D341Med (cell line): ENCODE measurements around the gene FFAR1.
A peak's percentile ranks its signal among the peaks of the same experiment; 100 is the strongest.

Experiments used
- DNase-seq: peaks from one replicate; pipeline ENCODE4 v3.0.0; 2012; ENCODE audit warnings: low spot score

FFAR1 gene, protein sequence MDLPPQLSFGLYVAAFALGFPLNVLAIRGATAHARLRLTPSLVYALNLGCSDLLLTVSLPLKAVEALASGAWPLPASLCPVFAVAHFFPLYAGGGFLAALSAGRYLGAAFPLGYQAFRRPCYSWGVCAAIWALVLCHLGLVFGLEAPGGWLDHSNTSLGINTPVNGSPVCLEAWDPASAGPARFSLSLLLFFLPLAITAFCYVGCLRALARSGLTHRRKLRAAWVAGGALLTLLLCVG (N-terminal part only)

DNA sequence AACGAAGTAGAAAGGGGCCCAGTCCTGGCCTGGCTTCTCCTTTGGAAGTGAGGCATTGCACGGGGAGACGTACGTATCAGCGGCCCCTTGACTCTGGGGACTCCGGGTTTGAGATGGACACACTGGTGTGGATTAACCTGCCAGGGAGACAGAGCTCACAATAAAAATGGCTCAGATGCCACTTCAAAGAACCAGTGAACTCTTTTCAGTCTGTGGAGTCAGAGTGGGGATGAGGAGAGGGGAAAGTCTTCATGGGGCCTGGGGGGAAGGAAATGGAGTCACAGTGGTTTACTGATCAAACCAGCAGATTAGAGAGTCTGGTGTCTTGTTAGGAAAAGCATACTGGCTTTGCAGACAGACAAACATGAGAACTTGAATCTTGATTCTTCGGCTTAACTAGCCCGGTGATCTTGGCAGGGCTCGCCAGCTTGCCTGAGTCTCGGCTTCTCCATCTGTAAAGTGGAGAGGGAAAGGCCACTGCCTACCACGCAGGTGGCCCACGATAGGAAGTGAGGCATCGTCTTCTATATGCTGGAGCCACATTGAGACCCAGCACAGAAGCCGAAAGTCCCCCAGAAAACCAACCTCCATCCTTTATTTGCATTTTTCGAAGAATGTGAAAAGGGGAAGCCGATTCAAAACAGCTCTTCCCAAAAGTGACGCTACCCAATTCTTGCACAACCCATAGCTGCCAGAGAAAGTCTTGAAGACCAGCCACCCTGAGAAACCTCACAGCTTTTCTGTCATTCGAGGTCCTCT lies at the start of gene FFAR1:
Gene FFAR1, plus strand, starts transcription at position 732 of the 759 bp plus-strand sequence. CDS start 3,650 bp downstream, outside the sequence.
- no peak for DNase-seq

DNA sequence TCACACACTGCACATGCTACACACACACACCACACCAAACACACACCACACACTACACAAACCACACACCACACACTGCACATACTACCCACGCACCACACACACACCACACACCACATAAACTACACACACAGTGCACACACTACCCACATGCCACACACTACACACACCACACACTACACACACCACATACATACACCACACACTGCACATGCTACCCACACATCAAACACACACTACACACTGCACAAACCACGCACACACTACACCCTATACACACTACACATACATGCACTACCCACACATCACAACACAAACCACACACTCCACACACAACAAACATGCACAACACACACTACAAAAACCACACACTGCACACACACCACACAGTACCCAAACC lies 49.8 kb upstream of the FFAR1 start:
- no peak for DNase-seq

DNA sequence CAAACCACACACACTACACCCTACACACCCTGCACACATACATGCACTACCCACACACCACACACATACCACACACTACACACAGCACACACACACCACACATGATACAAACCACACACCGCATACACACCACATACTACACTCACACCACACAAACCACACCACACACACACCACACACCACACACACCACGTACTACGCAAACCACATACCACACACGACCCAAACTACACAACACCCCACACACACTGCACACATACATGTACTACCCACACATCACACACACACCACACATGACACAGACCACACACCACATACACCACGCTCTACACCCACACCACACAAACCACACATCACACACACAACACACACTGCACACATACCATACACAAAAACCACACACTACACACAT lies 49.1 kb upstream of the FFAR1 start:
- no peak for DNase-seq

DNA sequence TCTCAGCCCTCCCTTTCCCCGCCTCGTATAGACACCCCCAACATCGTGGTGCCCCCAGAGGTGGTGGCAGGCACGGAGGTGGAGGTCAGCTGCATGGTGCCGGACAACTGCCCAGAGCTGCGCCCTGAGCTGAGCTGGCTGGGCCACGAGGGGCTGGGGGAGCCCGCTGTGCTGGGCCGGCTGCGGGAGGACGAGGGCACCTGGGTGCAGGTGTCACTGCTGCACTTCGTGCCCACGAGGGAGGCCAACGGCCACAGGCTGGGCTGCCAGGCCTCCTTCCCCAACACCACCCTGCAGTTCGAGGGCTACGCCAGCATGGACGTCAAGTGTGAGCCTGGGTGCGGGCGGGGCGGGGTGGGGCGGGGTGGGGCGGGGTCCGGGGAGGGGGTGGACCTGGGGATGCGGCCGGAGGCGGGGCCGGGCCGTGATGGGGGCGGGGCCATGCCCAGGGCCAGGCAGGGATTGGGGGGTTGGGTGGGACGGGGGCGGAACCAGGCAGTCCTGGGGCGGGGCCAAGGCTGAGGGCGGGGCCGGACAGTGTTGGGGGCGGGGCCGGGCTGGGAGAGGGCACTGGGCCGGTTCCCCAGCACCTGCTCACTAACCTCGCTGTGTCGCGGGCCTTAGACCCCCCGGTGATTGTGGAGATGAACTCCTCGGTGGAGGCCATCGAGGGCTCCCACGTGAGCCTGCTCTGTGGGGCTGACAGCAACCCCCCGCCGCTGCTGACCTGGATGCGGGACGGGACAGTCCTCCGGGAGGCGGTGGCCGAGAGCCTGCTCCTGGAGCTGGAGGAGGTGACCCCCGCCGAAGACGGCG lies 48.0 kb upstream of the FFAR1 start:
- DNase-seq = no peak

DNA sequence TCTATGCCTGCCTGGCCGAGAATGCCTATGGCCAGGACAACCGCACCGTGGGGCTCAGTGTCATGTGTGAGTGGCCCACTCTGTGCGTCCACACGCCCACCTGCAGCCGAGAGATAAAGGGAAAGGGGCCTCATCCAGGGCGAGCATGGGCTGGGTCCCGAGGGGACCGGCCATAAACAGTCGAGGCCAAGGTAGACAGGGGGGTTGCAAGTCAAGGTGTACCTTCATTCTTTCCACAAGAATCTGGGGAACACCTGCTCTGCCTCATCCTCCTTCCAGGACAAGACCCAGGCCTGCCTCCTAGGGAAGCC lies 47.4 kb upstream of the FFAR1 start:
- no peak for DNase-seq

DNA sequence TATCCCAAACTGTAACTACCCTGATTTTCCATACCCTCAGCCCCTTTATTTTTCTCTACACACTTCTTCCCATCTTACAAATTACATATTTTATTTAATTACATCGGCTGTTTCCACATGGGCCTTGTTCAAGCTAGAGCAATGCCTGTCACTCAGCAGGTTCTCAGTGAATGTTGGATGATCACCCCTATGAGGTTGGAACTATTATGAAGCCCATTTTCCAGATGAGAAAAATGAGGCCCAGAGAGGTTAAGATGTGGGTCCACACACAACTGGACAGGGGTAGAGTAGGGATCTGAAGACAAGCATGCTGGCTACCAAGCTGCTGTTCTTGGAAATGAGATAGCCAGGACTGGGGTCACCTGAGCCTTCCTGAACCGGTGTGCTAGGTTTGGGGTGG lies 45.7 kb upstream of the FFAR1 start:
- no peak for DNase-seq

DNA sequence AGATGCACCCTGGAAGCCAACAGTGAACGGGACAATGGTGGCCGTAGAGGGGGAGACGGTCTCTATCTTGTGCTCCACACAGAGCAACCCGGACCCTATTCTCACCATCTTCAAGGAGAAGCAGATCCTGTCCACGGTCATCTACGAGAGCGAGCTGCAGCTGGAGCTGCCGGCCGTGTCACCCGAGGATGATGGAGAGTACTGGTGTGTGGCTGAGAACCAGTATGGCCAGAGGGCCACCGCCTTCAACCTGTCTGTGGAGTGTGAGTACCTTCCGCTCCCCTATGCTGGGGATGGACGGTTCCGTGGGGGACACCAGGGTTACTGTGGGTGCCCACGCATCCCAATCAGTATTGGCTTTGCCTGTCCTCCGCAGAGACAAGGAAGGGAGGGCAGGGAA lies 45.3 kb upstream of the FFAR1 start:
- no peak for DNase-seq

DNA sequence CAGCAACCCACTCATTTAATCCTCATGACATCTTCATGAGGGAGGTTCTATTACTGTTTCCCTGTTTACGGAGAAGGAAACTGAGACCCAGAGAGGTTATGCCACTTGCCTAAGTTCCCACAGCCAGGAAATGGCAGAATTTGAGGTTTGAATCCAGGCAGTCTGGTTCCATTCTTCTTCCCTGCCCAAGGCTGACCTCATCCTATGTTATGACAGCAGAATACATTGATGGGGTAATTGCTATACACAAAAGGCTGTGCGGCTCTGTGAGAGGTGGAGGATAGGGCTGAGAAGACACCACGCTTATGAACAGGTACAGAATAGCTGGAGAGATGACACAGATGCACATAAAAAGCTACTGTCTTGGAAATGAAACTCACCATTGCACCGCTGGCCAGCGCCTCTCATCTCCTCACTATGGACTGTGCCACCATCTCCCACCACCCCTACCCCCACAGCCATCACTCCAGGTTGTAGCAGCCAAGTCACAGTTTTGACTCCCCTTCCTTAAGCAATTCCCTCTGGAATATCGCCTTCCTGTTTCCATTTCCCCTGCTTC lies 44.3 kb upstream of the FFAR1 start:
- DNase-seq = no peak

DNA sequence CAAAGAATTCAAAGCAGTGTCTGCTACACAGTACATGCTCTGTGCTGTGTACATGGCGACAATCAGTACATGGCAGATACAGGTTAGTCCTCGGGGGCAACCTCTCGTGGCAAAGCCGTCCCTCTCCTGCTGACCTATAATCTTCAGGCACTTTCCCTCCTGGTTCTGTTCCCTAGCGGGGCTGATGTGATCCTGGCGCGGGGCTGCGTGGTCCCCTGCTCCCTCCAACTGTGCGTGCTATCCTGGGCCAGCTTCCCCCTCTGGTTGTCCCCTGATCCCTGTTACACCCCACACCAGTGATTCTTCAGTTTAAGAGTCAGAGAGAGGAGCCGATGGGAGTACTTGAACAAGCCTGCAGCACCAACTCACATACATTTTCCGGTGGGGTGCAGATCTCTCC lies 43.7 kb upstream of the FFAR1 start:
- no peak for DNase-seq

DNA sequence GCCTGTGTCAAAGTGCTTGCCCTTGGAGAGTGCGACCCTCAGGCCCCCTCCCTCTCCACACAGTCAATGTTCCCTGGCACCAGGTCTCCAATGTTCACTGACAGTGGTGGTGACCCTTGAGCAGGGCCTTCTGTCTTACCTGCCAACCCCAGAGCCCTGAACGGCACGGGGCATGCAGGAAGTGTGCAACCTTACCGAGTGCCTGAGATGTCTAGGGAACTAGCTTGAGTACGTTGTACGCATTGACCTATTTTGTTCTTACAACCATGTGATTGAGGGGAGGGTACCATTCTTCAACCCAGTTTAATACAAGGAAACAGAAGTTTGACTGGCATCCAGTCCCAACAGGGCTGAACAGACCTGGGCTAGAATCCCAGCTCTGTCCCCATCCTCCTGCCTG lies 42.5 kb upstream of the FFAR1 start:
- DNase-seq = no peak

DNA sequence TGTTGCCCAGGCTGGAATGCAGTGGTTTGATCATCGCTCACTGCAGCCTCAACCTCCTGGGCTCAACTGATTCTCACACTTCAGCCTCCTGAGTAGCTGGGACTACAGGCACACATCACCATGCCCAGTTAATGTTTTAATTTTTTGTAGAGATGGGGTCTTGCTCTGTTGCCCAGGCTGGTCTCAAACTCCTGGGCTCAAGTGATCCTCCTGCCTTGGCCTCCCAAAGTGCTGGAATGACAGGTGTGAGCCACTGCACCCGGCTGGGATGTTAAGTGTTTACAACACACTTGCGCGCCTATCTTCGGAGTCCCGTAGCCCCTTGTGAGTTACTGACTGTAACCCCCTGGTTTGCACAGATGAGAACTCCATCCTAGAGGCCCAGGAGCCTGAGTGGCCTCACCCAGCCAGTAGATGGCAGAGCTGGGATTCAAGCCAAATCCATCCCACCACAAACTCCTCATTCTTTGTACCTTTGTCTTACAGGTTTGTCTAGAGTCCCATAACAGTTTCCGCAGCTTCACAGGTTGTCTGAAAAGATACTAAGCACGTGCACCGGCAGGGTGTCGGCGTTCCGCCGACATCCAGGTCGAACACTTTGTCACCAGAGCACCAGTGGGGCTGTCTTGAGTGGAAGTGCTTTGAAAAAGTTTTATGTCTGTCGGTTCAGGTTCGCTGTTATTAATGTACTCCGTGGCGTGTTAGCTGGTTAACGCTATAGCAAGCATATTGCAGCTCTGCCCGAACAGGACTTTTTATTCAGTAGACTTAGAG lies 41.0 kb upstream of the FFAR1 start:
- DNase-seq = peak; percentile 53

DNA sequence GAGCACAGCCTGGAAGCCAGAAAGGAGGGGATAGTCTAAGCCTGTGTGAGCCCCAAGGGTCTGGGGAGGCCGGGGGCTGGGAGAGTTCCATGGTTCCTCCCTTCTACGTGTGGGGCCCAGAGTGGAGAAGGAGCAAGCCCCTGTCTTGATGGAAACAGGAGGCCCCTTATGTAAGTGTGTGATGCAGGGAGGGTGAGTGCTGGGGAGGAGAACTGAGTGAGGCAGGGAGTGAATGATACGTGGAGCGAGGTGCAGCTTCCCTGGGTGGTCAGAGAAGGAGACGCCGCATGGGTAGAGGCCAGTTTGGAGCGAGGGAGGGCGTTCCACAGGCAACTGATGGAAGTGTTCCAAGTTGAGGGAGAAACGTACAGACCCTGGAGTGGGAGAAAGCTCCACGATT lies 39.8 kb upstream of the FFAR1 start:
- no peak for DNase-seq

DNA sequence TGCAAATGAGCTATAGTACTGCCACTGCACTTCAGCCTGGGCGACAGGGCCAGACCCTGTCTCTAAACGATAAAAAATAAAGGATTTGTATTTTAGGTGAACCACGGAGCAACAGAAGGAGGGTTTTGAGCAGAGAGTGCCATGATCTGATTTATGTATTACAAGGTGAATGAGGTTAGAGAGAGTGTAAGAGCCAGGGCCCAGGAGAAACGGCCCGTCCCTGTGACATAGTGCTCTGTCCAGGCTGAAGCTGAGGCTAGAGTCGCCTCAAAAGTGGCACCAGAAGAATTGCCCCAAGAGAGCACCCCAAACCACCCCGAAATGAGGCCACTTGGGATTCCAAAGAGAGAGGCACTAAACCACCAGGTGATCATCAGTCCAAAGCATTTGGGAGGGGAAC lies 38.8 kb upstream of the FFAR1 start:
- DNase-seq = no peak

DNA sequence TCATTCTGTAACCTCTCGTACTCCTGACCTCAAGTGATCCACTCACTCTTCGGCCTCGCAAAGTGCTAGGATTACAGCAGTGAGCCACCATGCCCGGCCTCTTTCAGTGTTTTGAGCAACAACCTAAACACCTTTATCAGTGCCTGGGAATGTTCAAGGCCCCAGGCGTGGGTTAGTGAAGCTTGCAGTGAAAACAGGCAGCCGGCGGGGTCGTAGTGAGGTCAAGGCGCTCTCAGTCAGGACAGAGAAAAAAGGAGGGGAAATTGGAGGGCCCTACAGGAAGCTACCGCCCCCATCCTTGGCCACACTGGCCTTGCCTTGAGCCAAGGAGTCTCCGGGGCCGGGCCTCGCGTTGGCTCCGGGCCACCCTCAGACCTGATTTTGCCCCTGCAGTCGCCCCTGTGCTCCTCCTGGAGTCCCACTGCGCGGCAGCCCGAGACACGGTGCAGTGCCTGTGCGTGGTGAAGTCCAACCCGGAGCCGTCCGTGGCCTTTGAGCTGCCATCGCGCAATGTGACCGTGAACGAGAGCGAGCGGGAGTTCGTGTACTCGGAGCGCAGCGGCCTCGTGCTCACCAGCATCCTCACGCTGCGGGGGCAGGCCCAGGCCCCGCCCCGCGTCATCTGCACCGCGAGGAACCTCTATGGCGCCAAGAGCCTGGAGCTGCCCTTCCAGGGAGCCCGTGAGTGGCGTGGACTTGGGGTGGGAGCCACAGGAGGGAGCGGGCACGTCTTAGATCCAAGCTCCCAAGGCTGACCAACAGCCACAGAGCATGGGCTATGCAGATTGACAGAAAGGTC lies 38.0 kb upstream of the FFAR1 start:
- DNase-seq = no peak

DNA sequence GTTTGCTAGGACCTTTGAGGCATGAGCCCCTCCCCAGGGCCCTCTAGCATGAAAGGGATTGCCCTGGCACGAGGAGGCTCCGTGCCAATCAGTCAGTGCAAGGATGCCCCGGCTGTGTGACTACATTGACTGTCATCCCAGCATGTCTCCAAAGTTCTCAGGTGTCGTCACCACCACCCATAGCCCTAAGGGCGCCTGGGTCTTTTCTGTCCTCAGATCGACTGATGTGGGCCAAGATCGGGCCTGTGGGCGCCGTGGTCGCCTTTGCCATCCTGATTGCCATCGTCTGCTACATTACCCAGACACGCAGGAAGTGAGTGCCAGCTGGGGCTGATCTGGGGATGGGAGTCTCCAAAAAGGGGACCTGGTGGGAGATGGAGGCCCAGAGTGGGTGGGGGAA lies 37.4 kb upstream of the FFAR1 start:
- no peak for DNase-seq

DNA sequence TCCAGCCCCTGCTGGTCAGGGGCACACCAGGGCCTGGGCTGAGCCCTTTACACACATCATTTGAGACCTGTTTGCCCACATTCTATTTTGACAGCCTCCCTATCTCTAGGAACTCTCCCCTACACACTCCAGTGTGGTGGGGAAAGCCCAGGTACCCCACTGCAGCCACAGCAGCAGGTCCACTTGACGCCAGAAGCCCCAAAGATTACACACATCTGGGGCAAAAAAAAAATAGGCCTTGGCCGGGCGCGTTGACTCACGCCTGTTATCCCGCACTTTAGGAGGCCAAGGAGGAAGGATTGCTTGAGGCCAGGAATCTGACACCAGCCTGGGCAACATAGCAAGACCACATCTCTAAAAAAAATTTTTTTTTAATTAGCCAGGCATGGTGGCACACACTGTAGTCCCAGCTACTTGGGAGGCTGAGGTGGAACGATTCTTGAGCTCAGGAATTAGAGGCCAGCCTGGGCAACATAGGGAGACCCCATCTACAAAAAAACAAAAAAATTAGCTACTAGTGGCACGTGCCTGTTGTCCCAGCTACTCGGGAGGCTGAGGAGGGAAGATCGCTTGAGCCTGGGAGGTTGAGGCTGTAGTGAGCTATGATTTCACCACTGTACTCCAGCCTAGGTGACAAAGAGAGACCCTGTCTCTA lies 36.8 kb upstream of the FFAR1 start:
- no peak for DNase-seq

DNA sequence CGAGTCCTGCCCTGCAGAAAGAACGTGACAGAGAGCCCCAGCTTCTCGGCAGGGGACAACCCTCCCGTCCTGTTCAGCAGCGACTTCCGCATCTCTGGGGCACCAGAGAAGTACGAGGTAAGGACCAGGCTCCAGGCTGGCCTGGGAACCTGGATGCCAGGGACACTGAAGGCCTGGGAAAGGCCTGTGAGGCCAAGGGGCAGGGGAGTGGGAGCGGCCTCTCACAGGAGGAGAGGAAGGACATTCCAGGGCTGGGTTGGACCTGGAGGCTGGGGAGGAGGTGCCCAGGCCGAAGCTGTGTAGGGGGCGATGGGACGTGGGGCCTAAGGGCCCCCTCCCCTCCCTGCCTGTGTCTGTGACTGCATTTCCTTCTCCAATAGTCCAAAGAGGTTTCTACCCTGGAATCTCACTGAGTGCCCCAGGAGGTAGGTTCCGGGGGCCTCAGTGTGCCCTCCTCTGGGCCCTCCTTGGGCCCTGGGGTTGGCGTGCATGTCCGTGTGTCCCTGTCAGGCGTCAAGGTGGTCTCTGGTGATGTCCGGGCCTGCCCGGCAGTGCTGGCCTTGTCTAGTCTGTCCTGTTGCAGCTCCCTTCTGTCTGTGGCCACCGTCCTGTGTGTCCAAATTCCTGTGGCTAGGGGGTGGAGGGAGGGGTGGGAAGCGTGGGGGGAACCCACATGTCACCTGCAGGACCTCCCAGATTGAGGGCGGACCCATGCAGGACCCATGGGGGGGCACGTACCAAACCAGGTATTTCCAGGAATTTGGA lies 35.6 kb upstream of the FFAR1 start:
- DNase-seq = no peak

DNA sequence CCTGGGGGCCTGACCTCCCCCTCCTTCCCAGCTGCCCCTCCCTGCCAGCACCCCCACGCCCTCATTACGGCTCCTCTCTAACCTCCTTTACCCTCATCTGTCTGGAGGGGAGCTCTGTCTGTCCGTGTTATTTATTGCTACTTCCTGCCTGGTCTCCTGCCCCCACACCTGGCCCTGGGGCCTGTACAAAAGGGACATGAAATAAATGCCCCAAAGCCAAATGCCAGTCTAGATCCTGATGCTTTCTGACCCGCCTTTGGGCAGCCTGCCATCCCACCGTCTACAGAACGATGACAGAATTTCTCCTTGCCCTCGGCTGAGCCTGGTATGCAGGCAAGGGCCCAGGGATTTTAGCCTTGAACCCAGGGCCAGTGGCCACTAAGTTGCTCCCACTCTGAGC lies 34.1 kb upstream of the FFAR1 start:
- DNase-seq = no peak

DNA sequence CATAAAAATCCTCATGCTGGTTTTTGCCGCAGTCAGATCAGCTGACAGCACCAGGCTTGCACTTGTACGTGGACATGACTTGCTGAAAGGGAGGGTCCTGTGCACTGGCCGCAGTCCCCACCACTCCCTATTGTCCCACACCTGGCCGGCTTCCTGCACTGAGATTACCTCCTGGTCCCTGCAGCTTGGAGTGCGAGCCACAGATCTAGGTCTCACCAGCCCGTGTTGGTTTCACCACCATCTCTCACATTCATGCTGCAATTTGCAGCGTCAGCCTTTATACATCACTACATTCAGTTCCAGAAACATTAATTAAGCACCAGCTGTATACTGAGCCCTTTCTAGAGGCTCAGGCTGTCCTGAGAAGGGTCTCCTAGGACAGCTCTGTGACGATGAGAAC lies 33.7 kb upstream of the FFAR1 start:
- DNase-seq = no peak

DNA sequence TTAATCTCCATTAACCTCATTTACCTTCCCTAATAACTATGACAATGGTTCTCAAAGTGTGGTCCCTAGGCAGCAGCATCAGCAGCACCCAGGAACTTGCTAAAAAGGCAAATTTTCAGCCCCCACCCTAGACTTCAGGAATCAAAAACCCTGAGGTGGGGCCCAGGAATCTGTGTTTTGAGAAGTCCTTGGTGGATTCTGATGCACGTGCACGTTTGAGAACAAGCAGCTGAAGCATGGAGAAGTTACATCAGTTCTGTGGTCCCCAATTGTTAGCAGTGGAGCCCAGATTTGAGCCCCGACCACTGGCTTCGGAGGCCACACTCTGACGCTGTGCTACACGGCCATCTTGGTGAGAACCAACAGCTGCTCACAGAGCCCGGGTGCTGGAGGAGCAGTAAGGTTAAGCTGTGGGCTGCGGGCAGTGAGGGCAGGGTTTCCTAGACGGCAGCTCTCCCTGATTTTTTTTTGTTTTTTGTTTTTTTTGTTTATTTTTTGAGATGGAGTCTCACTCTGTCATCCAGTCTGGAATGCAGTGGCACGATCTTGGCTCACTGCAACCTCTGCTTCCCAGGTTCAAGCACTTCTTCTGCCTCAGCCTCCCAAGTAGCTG lies 32.7 kb upstream of the FFAR1 start:
- DNase-seq = no peak
